Keratinocyte (primary cell): ENCODE data around the gene BAHD1. TPM values are rescaled to one million over a fixed set of nuclear protein-coding genes. Genes with fewer than 3 reads are reported as not detected.

ENCODE experiments used
- DNase-seq: peaks from one replicate; pipeline ENCODE4 v3.0.0-alpha.2; 2011; ENCODE audit warnings: low read depth, missing footprints, low spot score
- FAIRE-seq: peaks from 2 replicates; lab custom pipeline; 2011; peaks lifted over from hg19 to GRCh38; lab: Jason Lieb, UNC
- H2AFZ ChIP-seq: 2 replicates; pipeline ENCODE4 v1.6.0; 2012; ENCODE audit warnings: low read length, control low read depth, inconsistent platforms; ENCODE audit not compliant: control insufficient read depth
- H3K27ac ChIP-seq: 2 replicates; pipeline ENCODE4 v1.5.1; 2011; ENCODE audit warnings: low read length; ENCODE audit not compliant: control insufficient read depth, insufficient read depth
- H3K27me3 ChIP-seq: 3 replicates; pipeline ENCODE4 v1.6.0; 2011; ENCODE audit warnings: low read length; ENCODE audit not compliant: control insufficient read depth, insufficient read depth; ENCODE audit errors: extremely low read depth
- H3K36me3 ChIP-seq, 2 experiments: 2 replicates in 1 of 2; 3 replicates in 1 of 2; pipeline ENCODE4 v1.5.1; 2011; ENCODE audit warnings: low read length in 2 of 2, mild to moderate bottlenecking in 1 of 2; ENCODE audit not compliant: control insufficient read depth in 2 of 2, insufficient read depth in 2 of 2; ENCODE audit errors: extremely low read depth in 1 of 2
- H3K4me1 ChIP-seq: 3 replicates; pipeline ENCODE4 v1.5.1; 2011; ENCODE audit warnings: low read length; ENCODE audit not compliant: control insufficient read depth, insufficient read depth; ENCODE audit errors: extremely low read depth
- H3K4me2 ChIP-seq: 3 replicates; pipeline ENCODE4 v1.6.0; 2011; ENCODE audit warnings: low read depth, low read length; ENCODE audit not compliant: control insufficient read depth, insufficient read depth; ENCODE audit errors: extremely low read depth
- H3K4me3 ChIP-seq, 3 experiments: fragments of 200-600 bp in 1 of 3; sonication (generic) in 1 of 3; 2 replicates in 2 of 3; 3 replicates in 1 of 3; pipeline ENCODE4 v1.5.1; 2011 to 2016; ENCODE audit warnings: low read length in 3 of 3, mild to moderate bottlenecking in 3 of 3, control low read depth in 2 of 3, inconsistent platforms in 1 of 3, low read depth in 1 of 3, mixed read lengths in 1 of 3, mixed run types in 1 of 3, moderate library complexity in 1 of 3; ENCODE audit not compliant: control insufficient read depth in 2 of 3, insufficient read depth in 2 of 3; ENCODE audit errors: extremely low read depth in 1 of 3
- H3K79me2 ChIP-seq: 2 replicates; pipeline ENCODE4 v1.6.0; 2012; ENCODE audit warnings: low read length; ENCODE audit not compliant: control insufficient read depth, insufficient read depth
- H3K9ac ChIP-seq: 3 replicates; pipeline ENCODE4 v1.6.0; 2011; ENCODE audit warnings: low read length; ENCODE audit not compliant: control insufficient read depth, insufficient read depth; ENCODE audit errors: extremely low read depth
- H3K9me1 ChIP-seq: 3 replicates; pipeline ENCODE4 v1.6.0; 2011; ENCODE audit warnings: low read length; ENCODE audit not compliant: control insufficient read depth, insufficient read depth; ENCODE audit errors: extremely low read depth
- H3K9me3 ChIP-seq: 2 replicates; pipeline ENCODE4 v1.5.1; 2012; ENCODE audit warnings: low read depth, low read length; ENCODE audit not compliant: control insufficient read depth
- H4K20me1 ChIP-seq: 3 replicates; pipeline ENCODE4 v1.6.0; 2011; ENCODE audit warnings: low read length; ENCODE audit not compliant: control insufficient read depth, insufficient read depth; ENCODE audit errors: extremely low read depth
- CTCF ChIP-seq, 3 experiments: IDR thresholded peaks in 1 of 3; conservative IDR thresholded peaks in 1 of 3; optimal IDR thresholded peaks in 1 of 3; 2 replicates in 2 of 3; 3 replicates in 1 of 3; pipeline versions ENCODE3 to v1.5.1; 2011; ENCODE audit warnings: low read length in 3 of 3, mild to moderate bottlenecking in 3 of 3, moderate library complexity in 2 of 3, control low read depth in 1 of 3, inconsistent platforms in 1 of 3; ENCODE audit not compliant: insufficient read depth in 2 of 3; ENCODE audit errors: extremely low read depth in 1 of 3
- EZH2 ChIP-seq: IDR thresholded peaks from one replicate; pipeline ENCODE4 v1.6.1; 2012; ENCODE audit warnings: inconsistent platforms, mild to moderate bottlenecking, low read length, moderate library complexity
- dilution Hi-C: fragments of 300-500 bp; cut with MboI; formaldehyde crosslinking; loops from one replicate; pipeline ENCODE4 v1.7.0; 2020; ENCODE audit warnings: low sequenced_read_pairs; ENCODE audit not compliant: extremely low pct_ligation_motif_present
- polyA plus RNA-seq, 5 experiments: library from polyadenylated mRNA; depleted of rRNA in 3 of 5; stranded (reverse) in 3 of 5; stranded (forward) in 1 of 5; unstranded in 1 of 5; fragments of >200 nt; gene quantifications; 1 replicate in 1 of 5; 2 replicates in 3 of 5; 3 replicates in 1 of 5; pipeline versions ENCODE4 v1.2.1 to v1.2.3, GENCODE V29; 2011 to 2012; ENCODE audit warnings: missing spikeins in 2 of 5, low read depth in 1 of 5, low replicate concordance in 1 of 5

BAHD1 gene
- polyA plus RNA-seq, 1 donor (not counting 4 experiments of a cell fraction or from before 2014, with no cell fraction given), result 4.8 TPM

- Histone ChIP-seq H3K9me3 (no peaks in the 10 kb centered on the region), H3K4me2 (peak overlapping the region; percentile 27), H3K9me1 (no peaks in the 10 kb centered on the region), H3K27ac (peak overlapping the region; percentile 52), H3K9ac (no peak overlapping the region), H3K4me1 (peaks cover 17% of the 10 kb centered on the region), H3K79me2 (no peaks in the 10 kb centered on the region), H3K27me3 (no peaks in the 10 kb centered on the region), H3K36me3 (no peaks in the 10 kb centered on the region), H4K20me1 (no peaks in the 10 kb centered on the region), H2AFZ (no peak overlapping the region), H3K4me3 (no peak overlapping the region)
- FAIRE-seq, result no peak
- TF ChIP-seq EZH2 (no peak), CTCF (optimal IDR thresholded peaks at IDR 0.05 in 1 of 3, IDR thresholded peaks at IDR 0.05 in 1 of 3, conservative IDR thresholded peaks at IDR 0.05 in 1 of 3; ENCODE audit: extremely low read depth in 1 of 3, insufficient read depth in 2 of 3, low read length in 3 of 3) (no peak)
- no peak for DNase-seq
- dilution Hi-C loops, result no loop called here
These were observed 60.0 kb downstream of the BAHD1 start for GRCh38 chr15:40500568-40501330.

- Histone ChIP-seq H3K9me3 (no peaks in the 10 kb centered on the region), H3K4me2 (peak overlapping the region; percentile 27), H3K9ac (no peak overlapping the region), H3K36me3 (no peaks in the 10 kb centered on the region), H3K9me1 (no peaks in the 10 kb centered on the region), H3K27ac (peak overlapping the region; percentile 52), H3K79me2 (no peaks in the 10 kb centered on the region), H4K20me1 (no peaks in the 10 kb centered on the region), H3K4me3 (no peak overlapping the region), H3K4me1 (peaks cover 17% of the 10 kb centered on the region), H2AFZ (no peak overlapping the region), H3K27me3 (no peaks in the 10 kb centered on the region)
- no peak for FAIRE-seq
- TF ChIP-seq EZH2, result no peak
- no peak for TF ChIP-seq CTCF (optimal IDR thresholded peaks at IDR 0.05 in 1 of 3, IDR thresholded peaks at IDR 0.05 in 1 of 3, conservative IDR thresholded peaks at IDR 0.05 in 1 of 3; ENCODE audit: extremely low read depth in 1 of 3, insufficient read depth in 2 of 3, low read length in 3 of 3)
- DNase-seq, result peak; percentile 28
- dilution Hi-C loops, result no loop called here
These were observed 60.7 kb downstream of the BAHD1 start for GRCh38 chr15:40501487-40501886.
